Naive thymus-derived CD4-positive, alpha-beta T cell (primary cell): ENCODE results near the gene ZNF76. TPM values are rescaled to one million over a fixed set of nuclear protein-coding genes. Genes with fewer than 3 reads are reported as not detected.
"Not testable (repeated sequence)": the region's sequence is repeated elsewhere in the genome, so short reads cannot be mapped to it uniquely, and the experiment has no call there.

Experiments used
- ATAC-seq: fragments of 150-1000 bp; cut with Tn5 transposase; 2 replicates; pipeline ENCODE4 v1.10.0; 2021; ENCODE audit warnings: mild to moderate bottlenecking, moderate library complexity
- CTCF ChIA-PET: fragments of 350-600 bp; sonication (Branson Sonifier 250); formaldehyde crosslinking; loops from one replicate; lab custom pipeline; 2021; ENCODE audit warnings: antibody characterized with exemption; lab: Charles Lee
- POLR2A ChIA-PET: fragments of 350-600 bp; sonication (Branson Sonifier 250); formaldehyde crosslinking; loops from one replicate; lab custom pipeline; 2021; ENCODE audit warnings: antibody characterized with exemption, inconsistent platforms; lab: Charles Lee
- DNase-seq, 9 donors: peaks; one replicate each; pipeline versions ENCODE4 v3.0.0 to v3.0.0-alpha.2; 2020 to 2022; ENCODE audit warnings: mixed read lengths in 1 of 9
- H3K27ac ChIP-seq: one replicate; pipeline ENCODE4 v1.7.0; 2013; ENCODE audit warnings: mild to moderate bottlenecking, low read depth, low read length, moderate library complexity
- H3K27me3 ChIP-seq, 2 donors: one replicate each; pipeline ENCODE4 v1.7.0; 2013; ENCODE audit warnings: low read length in 2 of 2, mild to moderate bottlenecking in 2 of 2, moderate library complexity in 2 of 2; ENCODE audit not compliant: control insufficient read depth in 2 of 2, insufficient read depth in 2 of 2
- H3K36me3 ChIP-seq, 3 experiments: 1 replicate in 2 of 3; 2 replicates in 1 of 3; pipeline ENCODE4 v1.7.0; 2013; ENCODE audit warnings: low read length in 3 of 3, mild to moderate bottlenecking in 3 of 3, moderate library complexity in 1 of 3; ENCODE audit not compliant: insufficient read depth in 3 of 3, control insufficient read depth in 2 of 3
- H3K4me1 ChIP-seq, 2 donors: one replicate each; pipeline ENCODE4 v1.7.0; 2013; ENCODE audit warnings: low read length in 2 of 2, mild to moderate bottlenecking in 2 of 2, moderate library complexity in 1 of 2; ENCODE audit not compliant: control insufficient read depth in 2 of 2, insufficient read depth in 2 of 2
- H3K4me3 ChIP-seq: 2 replicates; pipeline ENCODE4 v1.7.0; 2013; ENCODE audit warnings: mild to moderate bottlenecking, low read length
- H3K9me3 ChIP-seq, 3 experiments: 1 replicate in 2 of 3; 2 replicates in 1 of 3; pipeline ENCODE4 v1.7.0; 2013; ENCODE audit warnings: low read length in 3 of 3; ENCODE audit not compliant: control insufficient read depth in 2 of 3
- H3K27ac Mint-ChIP-seq, 9 donors: one replicate each; pipeline ENCODE4 v1.8.0; 2020 to 2022; ENCODE audit warnings: mixed read lengths in 9 of 9, mild to moderate bottlenecking in 8 of 9, moderate library complexity in 5 of 9, inconsistent platforms in 2 of 9
- H3K27me3 Mint-ChIP-seq, 5 donors: one replicate each; pipeline ENCODE4 v1.8.0; 2021 to 2022; ENCODE audit warnings: mixed read lengths in 5 of 5, mild to moderate bottlenecking in 1 of 5
- H3K36me3 Mint-ChIP-seq, 5 donors: one replicate each; pipeline ENCODE4 v1.8.0; 2020 to 2022; ENCODE audit warnings: mixed read lengths in 5 of 5, mild to moderate bottlenecking in 3 of 5, inconsistent platforms in 1 of 5
- H3K4me1 Mint-ChIP-seq, 7 donors: one replicate each; pipeline ENCODE4 v1.8.0; 2020 to 2022; ENCODE audit warnings: mixed read lengths in 7 of 7, mild to moderate bottlenecking in 3 of 7, inconsistent platforms in 1 of 7
- H3K4me3 Mint-ChIP-seq, 10 donors: one replicate each; pipeline ENCODE4 v1.8.0; 2020 to 2022; ENCODE audit warnings: mild to moderate bottlenecking in 10 of 10, mixed read lengths in 10 of 10, moderate library complexity in 6 of 10, inconsistent platforms in 2 of 10
- H3K9me3 Mint-ChIP-seq, 11 donors: one replicate each; pipeline ENCODE4 v1.8.0; 2020 to 2022; ENCODE audit warnings: mixed read lengths in 11 of 11, mild to moderate bottlenecking in 4 of 11, inconsistent platforms in 1 of 11, moderate library complexity in 1 of 11
- intact Hi-C, 2 donors: fragments of 100-400 bp; cut with micrococcal nuclease; formaldehyde crosslinking; loops; one replicate each; pipeline ENCODE4 v1.15.1; 2023
- polyA plus RNA-seq, 2 donors: library from polyadenylated mRNA; unstranded; fragments of 300-500 nt; fragmentation: Illumina TruSeq; gene quantifications; one replicate each; pipeline ENCODE4 v1.2.3, GENCODE V29; 2021
- total RNA-seq, 6 experiments: library from RNA in 5 of 6; stranded (reverse) in 5 of 6; gene quantifications; 1 replicate in 5 of 6; 2 replicates in 1 of 6; pipeline ENCODE4 v1.2.3 and lab custom pipeline; 2021 to 2026

The ZNF76 gene
- total and polyA plus RNA-seq, 7 experiments from 2014 or later: 20.6 to 110 (median 76.1) TPM

DNA sequence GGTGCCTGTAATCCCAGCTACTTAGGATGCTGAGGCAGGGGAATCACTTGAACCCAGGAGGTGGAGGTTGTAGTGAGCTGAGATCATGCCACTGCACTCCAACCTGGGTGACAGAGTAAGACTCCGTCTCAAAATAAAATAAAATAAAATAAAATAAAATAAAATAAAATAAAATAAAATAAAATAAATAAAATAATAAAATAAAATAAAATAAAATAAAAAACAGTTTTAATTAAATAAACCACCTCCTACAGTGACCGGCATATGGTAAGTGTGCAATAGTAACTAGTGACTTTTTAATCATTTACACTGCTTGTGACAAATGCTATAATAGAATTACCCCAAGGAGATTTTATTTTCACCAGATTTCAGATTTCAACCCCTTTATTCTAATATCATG is 49.0 kb downstream of the ZNF76 start:
- H3K27ac ChIP-seq, H3K27me3 ChIP-seq, ATAC-seq, H3K27me3 Mint-ChIP-seq, H3K9me3 Mint-ChIP-seq, H3K9me3 ChIP-seq, intact Hi-C loops, DNase-seq, H3K4me3 ChIP-seq: not testable (repeated sequence)
- Mint-ChIP-seq H3K36me3 (peaks cover 8 to 61% (median 50%) of the 10 kb centered on the region in 5 donors), H3K27ac (peak overlapping the region; percentile 93 to 100 (median 99)), H3K4me3 (peak overlapping the region in 9 of 10 donors; percentile 9 to 89 (median 84)), H3K4me1 (peaks cover 64 to 93% (median 81%) of the 10 kb centered on the region in 7 donors)
- ChIA-PET POLR2A (interaction anchor here (0.6 to 13.7 kb wide), 4 partner anchors 10 to 1083 kb away, joined by 3 to 250 read pairs (median 69); partner anchors contain the start of gene DEF6), CTCF (interaction anchor here (0.6 to 8.9 kb wide), 4 partner anchors 10 to 141 kb away, joined by 3 to 111 read pairs (median 6); partner anchors contain the start of gene DEF6)
- Histone ChIP-seq H3K4me1 (peaks cover 67 to 74% of the 10 kb centered on the region in 2 donors), H3K36me3 (peaks cover 0 to 45% (median 3%) of the 10 kb centered on the region in 3 experiments)

DNA sequence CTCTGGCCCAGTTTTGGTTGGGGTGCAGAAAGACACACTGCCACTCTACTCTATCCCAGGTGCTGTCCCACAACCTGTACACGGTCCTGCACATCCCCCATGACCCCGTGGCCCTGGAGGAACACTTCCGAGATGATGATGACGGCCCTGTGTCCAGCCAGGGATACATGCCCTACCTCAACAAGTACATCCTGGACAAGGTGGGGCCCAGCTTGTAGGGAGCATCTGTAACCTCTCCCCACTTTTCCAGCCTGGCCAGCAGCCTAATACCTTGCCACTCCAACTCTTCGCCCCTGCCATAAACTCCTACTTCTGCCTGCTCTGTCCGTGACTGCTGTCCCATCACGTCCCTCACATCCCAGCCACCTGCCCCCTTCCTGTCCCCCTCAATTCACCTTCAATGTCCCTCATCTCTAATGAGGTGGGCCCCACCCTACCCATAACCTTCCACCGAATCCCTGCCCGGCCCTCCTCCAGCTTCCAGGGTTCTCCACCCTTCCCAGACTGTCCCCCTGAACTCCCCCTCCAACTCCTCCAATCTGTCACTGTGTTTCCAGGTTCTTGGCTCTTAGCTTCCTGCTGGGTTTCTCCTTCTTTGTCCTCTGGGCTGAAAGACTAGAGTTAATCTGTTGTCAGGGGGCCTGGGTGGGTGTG is 50.2 kb downstream of the ZNF76 start:
- CTCF ChIA-PET: interaction anchor here (1.0 to 8.9 kb wide), 4 partner anchors 11 to 141 kb away, joined by 3 to 111 read pairs (median 7); partner anchors contain the start of gene DEF6
- intact Hi-C loops: loop anchor here in 1 of 2 donors (2.0 kb wide), 1 partner anchor 17 kb away; no protein-coding TSS in a partner anchor
- peak overlapping the region; percentile 70 to 89 (median 86) for H3K4me3 Mint-ChIP-seq

DNA sequence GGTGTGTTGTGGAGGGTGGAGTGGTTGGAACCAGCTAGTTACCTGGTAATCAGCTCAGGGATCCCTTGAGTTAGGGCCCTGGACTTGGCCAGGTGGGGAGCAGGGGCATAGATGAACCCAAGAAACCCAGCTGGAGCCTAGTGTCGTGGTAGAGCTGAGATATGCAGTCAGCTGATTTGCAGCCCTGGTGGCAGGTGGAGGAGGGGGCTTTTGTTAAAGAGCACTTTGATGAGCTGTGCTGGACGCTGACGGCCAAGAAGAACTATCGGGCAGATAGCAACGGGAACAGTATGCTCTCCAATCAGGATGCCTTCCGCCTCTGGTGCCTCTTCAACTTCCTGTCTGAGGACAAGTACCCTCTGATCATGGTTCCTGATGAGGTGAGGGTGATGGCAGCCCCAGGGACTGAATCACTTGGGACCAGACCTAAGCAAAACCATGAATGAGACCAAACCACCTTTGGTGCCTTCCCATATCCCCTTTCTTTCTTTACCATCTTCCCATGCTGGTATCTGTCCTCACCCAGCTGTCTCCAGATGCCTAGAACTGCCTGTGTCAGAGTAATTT is 50.8 kb downstream of the ZNF76 start:
- H3K4me1 ChIP-seq: peaks cover 63 to 73% of the 10 kb centered on the region in 2 donors

More for the DNA sequence above, 50.2 kb downstream of the ZNF76 start:
- H3K36me3 ChIP-seq: peaks cover 2 to 42% (median 3%) of the 10 kb centered on the region in 3 experiments
- POLR2A ChIA-PET: interaction anchor here (0.5 to 13.7 kb wide), 3 partner anchors 11 to 465 kb away, joined by 3 to 250 read pairs (median 131); partner anchors contain the start of gene DEF6
- Mint-ChIP-seq H3K4me1 (peaks cover 60 to 93% (median 82%) of the 10 kb centered on the region in 7 donors), H3K9me3 (no peaks in the 10 kb centered on the region), H3K36me3 (peaks cover 8 to 60% (median 51%) of the 10 kb centered on the region in 5 donors), H3K27ac (peak overlapping the region; percentile 93 to 100 (median 99)), H3K27me3 (no peaks in the 10 kb centered on the region)
- H3K9me3 ChIP-seq: no peaks in the 10 kb centered on the region
- peaks cover 62 to 69% of the 10 kb centered on the region in 2 donors for H3K4me1 ChIP-seq
- peak overlapping the region; percentile 46 for H3K4me3 ChIP-seq
- peak overlapping the region; percentile 84 for H3K27ac ChIP-seq
- no peaks in the 10 kb centered on the region for H3K27me3 ChIP-seq
- DNase-seq (no peak), ATAC-seq (no peak)

DNA sequence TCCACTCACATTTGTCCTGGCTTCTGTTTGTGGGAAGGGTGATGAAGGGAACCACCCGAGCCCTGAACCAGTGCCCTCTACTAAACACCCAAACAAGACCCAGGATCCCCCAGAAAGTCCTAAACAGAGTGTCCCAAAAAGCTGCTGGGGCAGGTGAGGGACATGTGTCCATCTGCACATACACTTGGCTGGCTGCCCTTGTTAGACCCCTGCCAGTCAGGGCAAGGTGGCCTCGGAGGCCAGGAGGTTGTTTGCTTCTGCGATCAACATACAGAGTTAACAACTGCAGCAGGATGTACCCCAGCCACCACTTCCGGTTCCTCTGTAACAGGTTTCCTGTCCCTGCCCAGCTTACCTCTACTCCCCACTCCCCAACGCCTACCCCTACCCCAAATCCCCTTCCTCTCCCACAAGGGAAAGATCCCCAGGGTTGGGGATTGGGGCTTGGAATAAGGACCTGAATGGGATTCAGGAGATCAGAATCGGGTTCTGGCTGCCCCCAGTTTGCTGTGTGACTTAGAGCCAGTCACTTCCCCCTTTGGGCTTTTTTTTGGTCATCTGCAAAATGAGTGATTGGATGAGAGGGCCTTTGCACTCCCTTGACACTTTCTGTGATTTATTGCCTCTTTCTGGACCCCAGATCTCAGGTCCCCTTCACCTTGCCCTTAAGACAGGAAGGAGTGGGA is 52.0 kb downstream of the ZNF76 start:
- peak in 8 of 9 donors; percentile 50 to 80 (median 73) for DNase-seq
- Mint-ChIP-seq H3K27me3 (no peaks in the 10 kb centered on the region), H3K9me3 (no peaks in the 10 kb centered on the region), H3K27ac (peak overlapping the region; percentile 93 to 100 (median 99)), H3K4me3 (peak overlapping the region; percentile 79 to 89 (median 86)), H3K36me3 (peaks cover 8 to 66% (median 59%) of the 10 kb centered on the region in 5 donors), H3K4me1 (peaks cover 69 to 98% (median 94%) of the 10 kb centered on the region in 7 donors)
- Histone ChIP-seq H3K4me3 (peak overlapping the region; percentile 46), H3K27ac (peak overlapping the region; percentile 84), H3K9me3 (no peaks in the 10 kb centered on the region), H3K27me3 (no peaks in the 10 kb centered on the region), H3K36me3 (peaks cover 3 to 44% (median 7%) of the 10 kb centered on the region in 3 experiments), H3K4me1 (peaks cover 63 to 81% of the 10 kb centered on the region in 2 donors)
- intact Hi-C loops: loop anchor here (1.0 to 2.0 kb wide), 5 partner anchors 8 to 16 kb away; no protein-coding TSS in a partner anchor
- ATAC-seq: peak; percentile 85
- CTCF ChIA-PET: interaction anchor here (0.7 to 8.9 kb wide), 5 partner anchors 9 to 139 kb away, joined by 3 to 111 read pairs (median 6); partner anchors contain the start of gene DEF6
- POLR2A ChIA-PET: interaction anchor here (0.6 to 13.7 kb wide), 7 partner anchors 8 to 160 kb away, joined by 3 to 250 read pairs (median 9); partner anchors contain the start of genes DEF6 and RPL10A

More for the DNA sequence above, 50.8 kb downstream of the ZNF76 start:
- peak; percentile 50 for ATAC-seq
- H3K4me3 Mint-ChIP-seq: peak overlapping the region; percentile 70 to 89 (median 86)
- H3K36me3 Mint-ChIP-seq: peaks cover 8 to 60% (median 55%) of the 10 kb centered on the region in 5 donors
- no peaks in the 10 kb centered on the region for H3K27me3 ChIP-seq
- intact Hi-C loops: loop anchor here in 1 of 2 donors (2.0 kb wide), 1 partner anchor 16 kb away; no protein-coding TSS in a partner anchor
- H3K27ac ChIP-seq: peak overlapping the region; percentile 84
- peak in 3 of 9 donors; percentile 24 to 33 (median 28) for DNase-seq
- no peaks in the 10 kb centered on the region for H3K9me3 Mint-ChIP-seq
- H3K27me3 Mint-ChIP-seq: no peaks in the 10 kb centered on the region
- ChIA-PET POLR2A (interaction anchor here (0.5 to 13.7 kb wide), 5 partner anchors 7 to 464 kb away, joined by 3 to 250 read pairs (median 25); partner anchors contain the start of genes DEF6 and RPL10A), CTCF (interaction anchor here (1.0 to 8.9 kb wide), 4 partner anchors 12 to 141 kb away, joined by 3 to 111 read pairs (median 7); partner anchors contain the start of gene DEF6)
- H3K4me3 ChIP-seq: peak overlapping the region; percentile 46
- H3K4me1 Mint-ChIP-seq: peaks cover 66 to 95% (median 88%) of the 10 kb centered on the region in 7 donors
- no peaks in the 10 kb centered on the region for H3K9me3 ChIP-seq
- peaks cover 3 to 42% (median 7%) of the 10 kb centered on the region in 3 experiments for H3K36me3 ChIP-seq
- peak overlapping the region; percentile 93 to 100 (median 99) for H3K27ac Mint-ChIP-seq

DNA sequence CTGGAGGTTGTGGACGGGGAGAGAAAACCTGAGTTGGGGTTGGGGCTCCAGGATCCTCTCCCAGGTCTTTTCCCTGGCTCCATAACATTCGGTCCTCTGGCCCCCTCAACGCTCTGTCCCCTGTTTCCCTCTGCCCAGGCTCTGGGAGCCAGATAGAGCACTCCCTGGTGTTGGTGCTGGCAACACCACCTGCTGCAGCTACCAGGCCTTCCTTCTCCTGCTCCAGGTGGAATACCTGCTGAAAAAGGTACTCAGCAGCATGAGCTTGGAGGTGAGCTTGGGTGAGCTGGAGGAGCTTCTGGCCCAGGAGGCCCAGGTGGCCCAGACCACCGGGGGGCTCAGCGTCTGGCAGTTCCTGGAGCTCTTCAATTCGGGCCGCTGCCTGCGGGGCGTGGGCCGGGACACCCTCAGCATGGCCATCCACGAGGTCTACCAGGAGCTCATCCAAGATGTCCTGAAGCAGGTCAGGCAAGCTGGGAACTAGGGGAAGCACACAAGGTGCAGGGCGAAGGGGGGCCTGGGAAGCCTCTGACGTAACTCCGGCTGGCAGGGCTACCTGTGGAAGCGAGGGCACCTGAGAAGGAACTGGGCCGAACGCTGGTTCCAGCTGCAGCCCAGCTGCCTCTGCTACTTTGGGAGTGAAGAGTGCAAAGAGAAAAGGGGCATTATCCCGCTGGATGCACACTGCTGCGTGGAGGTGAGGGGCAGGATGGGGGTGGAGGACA is 52.7 kb downstream of the ZNF76 start:
- Histone ChIP-seq H3K4me3 (peak overlapping the region; percentile 46), H3K27ac (peak overlapping the region; percentile 84), H3K36me3 (peaks cover 9 to 44% (median 12%) of the 10 kb centered on the region in 3 experiments), H3K9me3 (no peaks in the 10 kb centered on the region), H3K27me3 (no peaks in the 10 kb centered on the region), H3K4me1 (peaks cover 62 to 81% of the 10 kb centered on the region in 2 donors)
- H3K4me1 Mint-ChIP-seq: peaks cover 67 to 98% (median 93%) of the 10 kb centered on the region in 7 donors
- DNase-seq (no peak), ATAC-seq (no peak)
- no peaks in the 10 kb centered on the region for H3K9me3 Mint-ChIP-seq
- CTCF ChIA-PET: interaction anchor here (0.7 to 8.9 kb wide), 5 partner anchors 9 to 16 kb away, joined by 3 to 111 read pairs (median 6); partner anchors contain the start of gene DEF6
- no peaks in the 10 kb centered on the region for H3K27me3 Mint-ChIP-seq
- peaks cover 9 to 64% (median 61%) of the 10 kb centered on the region in 5 donors for H3K36me3 Mint-ChIP-seq
- intact Hi-C loops: loop anchor here in 1 of 2 donors (2.0 kb wide), 1 partner anchor 13 kb away; no protein-coding TSS in a partner anchor
- peak overlapping the region; percentile 79 to 89 (median 86) for H3K4me3 Mint-ChIP-seq
- H3K27ac Mint-ChIP-seq: peak overlapping the region; percentile 93 to 100 (median 99)
- POLR2A ChIA-PET: interaction anchor here (1.0 to 13.7 kb wide), 6 partner anchors 9 to 159 kb away, joined by 3 to 250 read pairs (median 14); partner anchors contain the start of gene DEF6
